Vagina (tissue), 2 donors: Measurements from ENCODE around the gene CDK6.
A peak's percentile ranks its signal among the peaks of the same experiment; 100 is the strongest.

ENCODE experiments used
- CTCF ChIP-seq, 3 experiments: fragments of 450-650 bp in 2 of 3; fragments of 200-600 bp in 1 of 3; sonication (generic) in 1 of 3; IDR thresholded peaks; one replicate each; pipeline ENCODE4 v1.5.1; 2017 to 2019; ENCODE audit warnings: antibody characterized with exemption in 3 of 3, mild to moderate bottlenecking in 2 of 3, moderate library complexity in 2 of 3
- POLR2A ChIP-seq, 2 donors: fragments of 450-650 bp; IDR thresholded peaks; one replicate each; pipeline ENCODE4 v1.6.1; 2017; ENCODE audit warnings: antibody characterized with exemption in 2 of 2, mild to moderate bottlenecking in 2 of 2, moderate library complexity in 2 of 2

GRCh38 chr7:92833766-92834506 is 2.4 kb downstream of the CDK6 start:
- TF ChIP-seq CTCF (IDR thresholded peaks at IDR 0.05) = peak in 1 of 3 experiments; percentile 10
- TF ChIP-seq POLR2A (IDR thresholded peaks at IDR 0.05) = peak in 1 of 2 donors; percentile 63
